ENCODE data around the gene LGALS7B.
"Not testable (repeated sequence)": the region's sequence is repeated elsewhere in the genome, so short reads cannot be mapped to it uniquely, and the experiment has no call there.

The LGALS7B gene

DNA sequence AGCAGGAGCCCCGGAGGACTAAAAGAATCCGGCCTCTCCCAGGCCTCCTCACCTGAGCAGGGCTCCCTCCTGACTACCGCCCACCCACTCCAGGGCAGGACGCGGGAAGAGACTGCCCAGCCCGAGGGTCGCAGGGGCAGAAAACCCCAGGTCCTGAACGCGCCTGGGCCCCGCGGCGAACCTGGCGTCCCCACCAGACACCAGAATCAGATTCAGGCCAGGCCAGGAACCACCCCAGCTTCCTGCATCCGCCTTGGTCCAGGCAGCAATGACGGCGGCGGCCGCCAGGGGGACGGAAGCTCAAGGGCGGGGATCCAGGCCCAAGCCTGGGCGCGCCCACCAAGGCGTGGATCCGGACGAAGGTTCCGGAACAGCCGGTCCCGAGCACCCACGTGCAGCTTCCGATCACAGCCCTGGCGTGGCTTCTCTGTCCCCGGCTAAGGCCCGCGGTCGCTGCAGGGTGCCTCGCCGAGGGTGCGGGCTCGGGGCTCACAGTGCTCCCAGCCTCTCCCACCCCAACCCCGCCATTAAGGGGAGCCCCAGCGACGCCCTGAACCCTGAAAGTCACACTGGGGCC is 19.3 kb upstream of the LGALS7B start:
- FAIRE-seq (no peak), DNase-seq (ENCODE audit: low spot score) (no peak)

DNA sequence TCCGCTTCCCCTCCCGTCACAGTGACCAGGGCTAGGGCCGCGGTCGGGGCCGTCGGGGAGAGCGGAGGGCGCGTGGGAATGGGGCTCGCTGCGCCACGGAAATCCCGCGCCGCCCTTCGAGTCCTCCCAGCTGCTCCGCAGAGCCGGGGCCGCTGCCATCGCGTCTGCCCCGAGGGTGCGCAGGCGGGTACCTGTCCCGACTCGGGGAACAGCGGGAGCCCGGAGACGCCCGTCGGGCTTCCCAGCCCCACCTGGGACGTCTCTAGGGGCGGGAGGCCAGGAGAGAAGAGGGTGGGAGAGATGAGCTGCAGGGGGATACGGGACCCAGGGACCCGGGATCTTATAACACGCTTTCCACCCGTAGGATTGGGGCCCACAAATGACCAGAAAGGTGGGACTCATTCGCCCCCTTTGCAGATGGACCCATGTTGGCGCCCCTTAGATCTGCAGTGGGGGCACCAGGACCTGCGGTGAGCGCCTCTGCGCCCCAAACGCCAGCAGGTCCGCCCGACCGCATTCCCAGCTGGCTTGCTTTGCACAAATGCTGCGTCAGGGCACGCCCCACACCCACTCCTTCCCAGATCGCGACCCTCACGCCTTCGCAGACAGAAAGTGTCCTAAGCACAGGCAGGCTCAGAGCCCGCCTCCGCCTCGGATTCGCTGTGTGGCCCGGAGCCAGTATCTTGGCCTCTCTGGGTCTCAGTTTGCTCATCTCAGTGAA is 18.6 kb upstream of the LGALS7B start:
- FAIRE-seq, result not testable (repeated sequence)

DNA sequence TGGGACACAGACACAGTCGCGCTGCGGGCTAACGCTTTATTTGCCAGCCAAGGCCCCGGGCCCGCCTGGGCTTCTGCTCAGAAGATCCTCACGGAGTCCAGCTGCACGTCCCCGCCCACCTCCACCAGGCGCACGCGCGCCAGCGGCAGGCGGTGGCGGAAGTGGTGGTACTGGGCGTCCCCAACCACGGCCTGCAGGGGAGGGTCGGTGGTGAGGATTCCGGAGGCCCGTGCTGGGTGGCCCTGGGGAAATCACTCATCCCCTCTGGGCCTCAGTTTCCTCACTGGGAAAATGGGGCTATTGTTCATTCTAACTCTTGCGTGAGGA is 18.1 kb upstream of the LGALS7B start:
- FAIRE-seq; DNase-seq (ENCODE audit: low spot score): not testable (repeated sequence)

More for the DNA sequence above, 18.6 kb upstream of the LGALS7B start:
- DNase-seq (ENCODE audit: low spot score), result not testable (repeated sequence)

DNA sequence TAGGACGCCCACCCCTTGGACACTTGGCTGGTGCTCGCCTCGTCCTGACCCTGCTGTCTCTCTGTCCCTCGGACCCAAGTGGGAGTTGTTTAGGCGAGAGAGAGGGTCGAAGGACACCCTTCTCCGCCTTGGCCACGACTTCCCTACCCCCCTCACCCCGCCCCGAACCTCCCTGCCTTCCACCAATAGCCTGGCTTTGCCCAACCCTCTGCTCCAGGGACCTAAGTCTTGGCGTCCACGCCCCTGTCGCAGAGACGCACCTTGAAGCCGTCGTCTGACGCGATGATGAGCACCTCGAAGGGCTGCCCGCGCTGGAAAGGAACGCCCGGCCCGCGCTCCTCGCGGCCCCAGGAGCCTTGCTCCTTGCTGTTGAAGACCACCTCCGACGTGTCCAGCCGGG is 17.4 kb upstream of the LGALS7B start:
- not testable (repeated sequence) for DNase-seq (ENCODE audit: low spot score)
- peak; percentile 55 for FAIRE-seq

DNA sequence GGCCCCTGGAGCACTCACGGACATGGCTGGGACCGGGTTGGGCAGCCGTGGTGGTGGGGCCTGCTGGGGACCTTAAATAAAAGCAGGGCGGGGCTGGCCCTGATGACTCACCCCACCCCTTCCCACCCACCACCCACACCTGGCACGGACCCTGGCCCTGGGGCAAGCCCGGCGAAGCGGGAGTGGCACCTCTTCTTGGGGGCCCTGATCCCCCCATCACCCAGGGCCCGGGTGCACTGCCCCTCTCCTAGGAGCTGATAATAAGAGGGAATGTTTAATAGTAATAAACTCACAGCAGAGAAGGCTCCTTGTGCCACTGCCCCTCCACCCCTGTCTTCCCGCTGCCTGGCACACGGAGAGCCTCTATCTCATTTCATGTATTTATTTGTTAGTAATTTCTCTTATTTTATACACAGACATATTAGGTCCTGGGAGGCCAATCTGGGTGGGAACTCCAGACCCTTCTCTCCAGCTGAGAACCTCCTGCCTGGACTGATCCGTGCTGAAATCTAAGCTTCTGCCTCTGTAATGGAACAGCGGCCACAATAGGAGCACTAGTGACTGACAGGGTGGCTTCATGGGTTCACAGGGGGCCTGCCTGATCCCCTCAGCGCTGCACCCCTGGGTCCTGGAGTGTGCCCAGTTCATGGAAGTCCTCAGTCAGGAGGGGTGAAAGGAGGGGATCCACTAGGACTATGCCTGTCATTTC is 15.4 kb upstream of the LGALS7B start, which contains the start of gene LGALS7:
LGALS7 (minus strand) TSS at position 49 of the 709 bp plus-strand sequence; CDS start at position 24, 25 bp downstream.
- DNase-seq (ENCODE audit: low spot score) (no peak), FAIRE-seq (no peak)

DNA sequence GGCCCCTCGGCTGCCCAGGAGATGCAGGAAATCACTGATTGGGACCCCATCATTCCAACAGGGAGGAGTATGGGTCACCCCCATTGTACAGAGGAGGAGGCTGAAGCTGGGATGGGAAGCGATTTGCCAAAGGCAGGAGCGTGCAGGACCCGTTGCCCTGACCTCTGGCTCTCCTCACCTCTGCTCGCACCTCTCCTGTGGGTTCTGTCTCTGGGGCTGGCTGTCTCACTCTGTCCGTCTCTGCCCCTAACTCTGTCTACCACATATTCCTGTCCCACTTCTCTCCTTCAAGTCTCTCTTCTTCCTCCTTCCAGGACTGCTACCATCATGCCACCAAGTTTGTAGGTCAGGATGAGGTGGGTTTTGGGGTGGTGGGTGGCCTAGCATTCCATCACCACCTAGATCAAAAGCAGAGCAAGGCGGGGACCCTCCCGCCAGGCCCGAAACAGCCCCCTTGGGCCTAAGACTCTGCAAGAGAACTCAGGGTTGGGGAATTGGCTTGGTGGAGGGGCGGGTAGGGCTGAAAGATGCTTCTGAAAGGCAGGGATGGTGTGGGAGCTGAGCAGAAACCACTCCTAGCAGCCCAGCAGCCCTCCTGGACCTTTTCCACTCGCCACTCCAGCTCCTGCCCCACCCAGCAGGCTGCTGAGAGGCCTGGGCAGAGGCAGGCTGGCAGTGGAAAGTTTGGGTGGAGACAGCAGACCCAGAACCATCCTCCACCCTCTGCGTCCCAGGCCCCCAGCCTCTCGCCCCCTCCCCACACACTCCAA is 14.6 kb upstream of the LGALS7B start:
- DNase-seq (ENCODE audit: low spot score) (no peak), FAIRE-seq (no peak)

DNA sequence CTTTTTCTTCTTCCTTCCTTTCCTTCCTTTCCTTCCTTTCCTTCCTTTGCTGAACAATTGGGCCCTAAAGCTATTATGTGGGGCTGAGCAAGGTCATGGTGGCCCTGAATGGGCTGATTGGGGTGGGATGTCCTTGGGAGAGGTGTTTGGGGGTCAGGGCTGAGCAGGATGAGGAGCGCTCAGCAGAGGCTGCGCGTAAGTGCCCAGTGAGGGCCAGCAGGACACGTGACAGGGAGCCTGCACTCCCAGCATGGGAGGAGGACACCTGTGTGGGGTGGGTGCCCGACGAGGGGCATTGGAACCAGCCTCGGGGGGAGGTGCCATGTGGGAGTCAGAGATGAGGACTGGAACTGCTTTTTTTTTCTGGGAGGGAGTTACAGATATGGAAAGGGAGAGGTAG is 10.3 kb upstream of the LGALS7B start:
- DNase-seq (ENCODE audit: low spot score), result no peak
- FAIRE-seq, result no peak

DNA sequence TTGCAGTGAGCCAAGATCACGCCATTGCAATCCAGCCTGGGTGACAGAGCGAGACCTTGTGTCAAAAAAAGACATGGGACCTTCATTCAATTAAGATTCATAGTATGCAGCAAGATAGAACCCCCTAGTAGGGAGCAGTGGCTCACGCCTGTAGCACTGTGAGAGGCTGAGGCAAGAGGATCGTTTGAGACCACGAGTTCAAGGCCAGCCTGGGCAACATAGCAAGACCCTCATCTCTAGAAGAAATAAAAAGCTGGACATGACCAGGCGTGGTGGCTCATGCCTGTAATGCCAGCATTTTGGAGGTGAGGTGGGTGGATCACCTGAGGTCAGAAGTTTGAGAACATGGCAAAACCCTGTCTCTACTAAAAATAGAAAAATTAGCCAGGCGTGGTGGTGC is 8.6 kb upstream of the LGALS7B start:
- FAIRE-seq, result no peak

DNA sequence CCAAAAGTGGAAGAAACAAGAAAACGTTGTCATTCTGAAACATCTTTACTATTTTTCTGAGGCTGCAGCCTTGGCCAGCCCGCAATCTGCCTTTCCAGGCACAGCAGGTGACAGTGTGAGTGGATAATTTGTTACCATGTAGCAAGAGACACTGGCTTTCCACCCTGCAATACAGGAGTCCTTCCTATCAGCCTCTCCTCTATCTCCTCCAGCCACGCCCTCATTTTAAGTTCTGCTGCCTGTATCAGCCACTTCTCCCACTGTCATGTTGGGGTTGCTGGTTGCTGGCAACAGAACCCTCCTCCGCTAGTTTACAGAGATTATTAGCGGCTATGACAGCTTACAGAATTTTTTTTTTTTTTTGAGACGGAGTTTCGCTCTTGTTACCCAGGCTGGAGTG is 7.9 kb upstream of the LGALS7B start:
- DNase-seq (ENCODE audit: low spot score) (no peak), FAIRE-seq (no peak)

More for the DNA sequence above, 8.6 kb upstream of the LGALS7B start:
- no peak for DNase-seq (ENCODE audit: low spot score)

DNA sequence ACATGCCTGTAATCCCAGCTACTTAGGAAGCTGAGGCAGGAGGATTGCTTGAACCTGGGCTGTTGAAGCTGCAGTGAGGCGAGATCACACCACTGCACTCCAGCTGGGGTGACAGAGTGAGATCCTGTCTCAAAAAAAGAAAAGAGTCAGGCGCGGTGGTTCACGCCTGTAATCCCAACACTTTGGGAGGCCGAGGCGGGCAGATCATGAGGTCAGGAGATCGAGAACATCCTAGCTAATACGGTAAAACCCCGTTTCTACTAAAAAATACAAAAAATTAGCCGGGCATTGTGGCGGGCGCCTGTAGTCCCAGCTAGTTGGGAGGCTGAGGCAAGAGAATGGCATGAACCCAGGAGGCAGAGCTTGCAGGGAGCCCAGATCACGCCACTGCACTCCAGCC is 6.8 kb upstream of the LGALS7B start:
- not testable (repeated sequence) for DNase-seq (ENCODE audit: low spot score); FAIRE-seq

DNA sequence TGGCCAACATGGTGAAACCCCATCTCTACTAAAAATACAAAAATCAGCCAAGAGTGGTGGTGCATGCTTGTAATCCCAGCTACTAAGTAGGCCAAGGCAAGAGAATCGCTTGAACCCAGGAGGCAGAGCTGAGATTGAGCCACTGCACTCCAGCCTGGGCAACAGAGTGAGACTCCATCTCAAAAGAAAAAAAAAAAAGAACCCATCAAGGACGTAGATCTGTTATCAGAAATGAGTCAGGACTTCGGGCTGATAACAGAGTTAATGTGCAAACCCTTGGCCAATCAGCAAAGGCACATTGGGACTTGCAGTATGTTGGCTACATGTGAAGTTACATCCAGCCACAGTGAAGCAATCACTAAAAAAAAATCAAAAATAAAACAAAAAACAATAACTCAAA is 4.8 kb upstream of the LGALS7B start:
- FAIRE-seq, result no peak

DNA sequence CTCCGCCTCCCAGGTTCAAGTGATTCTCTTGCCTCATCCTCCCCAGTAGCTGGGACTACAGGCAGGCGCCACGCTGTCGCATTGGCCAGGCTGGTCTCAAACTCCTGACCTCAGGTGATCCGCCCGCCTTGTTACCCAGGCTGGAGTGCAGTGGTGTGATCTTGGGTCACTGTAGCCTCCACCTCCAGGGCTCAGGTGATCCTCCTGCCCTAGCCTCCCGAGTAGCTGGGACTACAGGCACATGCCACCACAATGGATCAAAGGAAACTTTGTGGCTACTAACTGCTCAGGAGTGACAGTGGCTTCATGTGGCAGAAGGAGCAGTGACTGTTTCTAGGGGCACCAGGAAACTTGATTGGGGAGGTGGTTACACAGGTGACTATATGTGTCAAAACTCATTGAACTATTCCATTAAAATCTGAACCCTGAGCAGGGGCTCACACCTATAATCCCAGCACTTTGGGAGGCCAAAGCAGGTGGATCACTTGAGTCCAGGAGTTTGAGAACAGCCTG is 3.8 kb upstream of the LGALS7B start:
- no peak for FAIRE-seq
- DNase-seq (ENCODE audit: low spot score), result no peak

More for the DNA sequence above, 4.8 kb upstream of the LGALS7B start:
- DNase-seq (ENCODE audit: low spot score), result no peak

DNA sequence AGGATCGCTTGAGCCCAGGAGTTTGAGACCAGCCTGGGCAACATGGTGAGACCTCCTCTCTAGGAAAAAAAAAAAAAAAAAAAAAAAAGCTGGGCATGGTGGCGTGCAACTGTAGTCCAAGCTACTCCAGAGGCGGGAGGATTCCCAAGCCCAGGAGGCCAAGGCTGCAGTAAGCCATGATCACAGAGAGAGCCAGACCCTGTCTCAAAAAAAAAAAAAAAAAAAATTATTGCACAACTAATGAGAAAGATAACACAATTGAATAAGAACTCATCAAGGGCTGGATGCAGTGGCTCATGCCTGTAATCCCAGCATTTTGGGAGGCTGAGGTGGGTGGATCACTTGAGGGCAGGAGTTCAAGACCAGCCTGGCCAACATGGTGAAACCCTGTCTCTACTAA is 2.9 kb upstream of the LGALS7B start:
- FAIRE-seq; DNase-seq (ENCODE audit: low spot score): not testable (repeated sequence)

DNA sequence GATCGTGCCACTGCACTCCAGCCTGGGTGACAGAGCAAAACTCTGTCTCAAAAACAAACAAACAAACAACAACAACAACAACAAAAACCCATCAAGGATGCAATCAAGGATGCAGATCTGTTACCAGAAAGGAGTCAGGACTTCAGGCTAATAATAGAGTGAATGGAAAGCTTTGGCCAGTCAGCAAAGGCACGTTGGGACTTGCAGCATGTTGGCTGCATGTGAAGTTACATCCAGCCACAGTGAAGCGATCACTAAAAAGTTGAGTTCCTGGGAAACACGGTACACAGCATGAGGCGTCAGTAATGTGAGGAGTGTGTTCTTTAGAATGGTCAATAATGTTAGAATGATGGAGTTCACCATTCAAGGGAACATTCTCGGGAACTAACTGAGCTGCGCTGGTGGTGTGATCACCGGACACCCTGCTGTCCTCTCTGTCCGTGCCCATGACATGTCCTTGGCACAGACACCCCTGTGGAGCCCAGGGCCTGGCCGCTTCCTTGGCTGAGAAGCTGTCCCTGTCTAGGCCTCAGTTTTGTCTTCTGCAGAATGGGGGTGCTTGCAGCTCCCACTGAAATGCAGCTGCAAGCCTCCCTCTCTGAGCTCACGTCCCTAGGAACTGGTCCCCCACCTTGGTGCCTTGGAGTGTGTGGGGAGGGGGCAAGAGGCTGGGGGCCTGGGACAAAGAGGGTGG is 2.3 kb upstream of the LGALS7B start:
- no peak for DNase-seq (ENCODE audit: low spot score)
- no peak for FAIRE-seq

DNA sequence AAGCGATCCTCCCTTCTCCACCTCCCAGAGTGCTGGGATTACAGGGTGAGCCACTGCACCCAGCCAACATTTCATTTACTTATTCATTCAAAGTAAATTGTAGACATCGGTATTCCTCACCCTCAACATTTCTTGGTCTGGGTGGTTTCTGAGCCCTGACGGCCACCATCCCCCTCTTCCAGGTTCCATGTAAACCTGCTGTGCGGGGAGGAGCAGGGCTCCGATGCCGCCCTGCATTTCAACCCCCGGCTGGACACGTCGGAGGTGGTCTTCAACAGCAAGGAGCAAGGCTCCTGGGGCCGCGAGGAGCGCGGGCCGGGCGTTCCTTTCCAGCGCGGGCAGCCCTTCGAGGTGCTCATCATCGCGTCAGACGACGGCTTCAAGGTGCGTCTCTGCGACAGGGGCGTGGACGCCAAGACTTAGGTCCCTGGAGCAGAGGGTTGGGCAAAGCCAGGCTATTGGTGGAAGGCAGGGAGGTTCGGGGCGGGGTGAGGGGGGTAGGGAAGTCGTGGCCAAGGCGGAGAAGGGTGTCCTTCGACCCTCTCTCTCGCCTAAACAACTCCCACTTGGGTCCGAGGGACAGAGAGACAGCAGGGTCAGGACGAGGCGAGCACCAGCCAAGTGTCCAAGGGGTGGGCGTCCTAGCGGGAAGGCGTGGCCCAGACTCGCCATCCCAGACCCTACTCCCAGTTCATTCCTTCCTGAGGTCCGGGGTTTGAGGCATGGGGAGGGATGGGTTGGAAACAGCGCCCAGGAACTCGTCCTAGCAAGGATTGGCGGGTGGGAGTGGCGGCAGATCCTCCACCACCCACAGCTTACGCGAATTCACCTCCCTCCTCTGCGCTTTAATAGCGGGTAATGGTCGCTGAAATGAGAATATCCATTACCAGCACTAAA is 1.8 kb downstream of the LGALS7B start:
- FAIRE-seq, result peak; percentile 9
- DNase-seq (ENCODE audit: low spot score), result not testable (repeated sequence)

DNA sequence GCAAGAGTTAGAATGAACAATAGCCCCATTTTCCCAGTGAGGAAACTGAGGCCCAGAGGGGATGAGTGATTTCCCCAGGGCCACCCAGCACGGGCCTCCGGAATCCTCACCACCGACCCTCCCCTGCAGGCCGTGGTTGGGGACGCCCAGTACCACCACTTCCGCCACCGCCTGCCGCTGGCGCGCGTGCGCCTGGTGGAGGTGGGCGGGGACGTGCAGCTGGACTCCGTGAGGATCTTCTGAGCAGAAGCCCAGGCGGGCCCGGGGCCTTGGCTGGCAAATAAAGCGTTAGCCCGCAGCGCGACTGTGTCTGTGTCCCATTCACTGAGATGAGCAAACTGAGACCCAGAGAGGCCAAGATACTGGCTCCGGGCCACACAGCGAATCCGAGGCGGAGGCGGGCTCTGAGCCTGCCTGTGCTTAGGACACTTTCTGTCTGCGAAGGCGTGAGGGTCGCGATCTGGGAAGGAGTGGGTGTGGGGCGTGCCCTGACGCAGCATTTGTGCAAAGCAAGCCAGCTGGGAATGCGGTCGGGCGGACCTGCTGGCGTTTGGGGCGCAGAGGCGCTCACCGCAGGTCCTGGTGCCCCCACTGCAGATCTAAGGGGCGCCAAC is 2.6 kb downstream of the LGALS7B start:
- FAIRE-seq; DNase-seq (ENCODE audit: low spot score): not testable (repeated sequence)

DNA sequence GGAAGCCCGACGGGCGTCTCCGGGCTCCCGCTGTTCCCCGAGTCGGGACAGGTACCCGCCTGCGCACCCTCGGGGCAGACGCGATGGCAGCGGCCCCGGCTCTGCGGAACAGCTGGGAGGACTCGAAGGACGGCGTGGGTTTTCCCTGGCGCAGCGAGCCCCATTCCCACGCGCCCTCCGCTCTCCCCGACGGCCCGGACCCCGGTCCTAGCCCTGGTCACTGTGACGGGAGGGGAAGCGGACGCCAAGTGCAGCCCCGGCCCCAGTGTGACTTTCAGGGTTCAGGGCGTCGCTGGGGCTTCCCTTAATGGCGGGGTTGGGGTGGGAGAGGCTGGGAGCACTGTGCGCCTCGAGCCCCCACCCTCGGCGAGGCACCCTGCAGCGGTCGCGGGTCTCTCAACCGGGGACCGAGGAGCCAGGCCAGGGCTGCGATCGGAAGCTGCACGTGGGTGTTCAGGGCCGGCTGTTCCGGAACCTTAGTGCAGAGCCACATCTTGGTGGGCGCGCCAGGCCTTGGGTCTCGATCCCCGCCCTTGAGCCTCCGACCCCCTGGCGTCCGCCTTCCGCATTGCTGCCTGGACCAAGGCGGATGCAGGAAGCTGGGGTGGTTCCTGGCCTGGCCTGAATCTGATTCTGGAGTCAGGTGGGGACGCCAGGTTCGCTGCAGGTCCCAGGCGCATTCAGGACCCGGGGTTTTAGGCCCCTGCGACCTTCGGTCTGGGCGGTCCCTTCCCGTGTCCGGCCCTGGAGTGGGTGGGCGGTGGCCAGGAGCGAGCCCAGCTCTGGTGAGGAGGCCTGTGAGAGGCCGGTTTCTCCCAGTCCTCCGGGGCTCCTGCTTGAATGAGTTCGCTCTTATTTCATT is 3.5 kb downstream of the LGALS7B start:
- DNase-seq (ENCODE audit: low spot score), result no peak
- FAIRE-seq, result no peak

DNA sequence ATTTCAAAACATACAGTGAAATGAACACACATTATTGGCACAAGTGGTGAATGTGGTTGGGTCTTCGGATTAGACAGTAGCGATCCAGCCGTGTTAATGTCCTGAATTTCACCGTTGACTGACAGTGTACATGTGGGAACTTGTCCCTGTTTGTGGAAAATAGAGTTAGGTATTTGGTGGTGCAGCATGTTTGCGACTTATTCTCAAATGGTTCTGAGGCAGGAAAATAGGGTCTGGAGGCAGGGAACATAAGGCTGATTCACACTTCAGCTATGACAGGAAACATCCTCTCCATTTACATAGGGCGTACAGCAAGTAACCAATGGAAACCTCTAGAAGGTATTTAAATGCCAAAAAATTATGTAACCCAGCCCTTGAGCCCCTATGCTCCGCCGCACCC is 4.2 kb downstream of the LGALS7B start:
- FAIRE-seq, result no peak
- DNase-seq (ENCODE audit: low spot score), result no peak
